CD4-positive, alpha-beta memory T cell (primary cell): ENCODE measurements around the gene CHCHD3. TPM values are rescaled to one million over a fixed set of nuclear protein-coding genes. Genes with fewer than 3 reads are reported as not detected.
A peak's percentile ranks its signal among the peaks of the same experiment; 100 is the strongest.

Source experiments
- CTCF ChIA-PET: fragments of 350-600 bp; sonication (Branson Sonifier 250); formaldehyde crosslinking; loops from one replicate; lab custom pipeline; 2021; ENCODE audit warnings: inconsistent platforms; ENCODE audit not compliant: partially characterized antibody; lab: Charles Lee
- POLR2A ChIA-PET: fragments of 350-600 bp; sonication (Branson Sonifier 250); formaldehyde crosslinking; loops from one replicate; lab custom pipeline; 2021; ENCODE audit not compliant: partially characterized antibody; lab: Charles Lee
- DNase-seq, 5 donors: peaks; one replicate each; pipeline versions ENCODE4 v3.0.0 to v3.0.0-alpha.2; 2020 to 2022; ENCODE audit warnings: mixed read lengths in 1 of 5
- H3K27ac ChIP-seq: one replicate; pipeline ENCODE4 v1.7.0; 2013; ENCODE audit warnings: low read depth, low read length
- H3K27me3 ChIP-seq: 2 replicates; pipeline ENCODE4 v1.7.0; 2013; ENCODE audit warnings: mild to moderate bottlenecking, low read length, moderate library complexity; ENCODE audit not compliant: insufficient read depth
- H3K36me3 ChIP-seq: 2 replicates; pipeline ENCODE4 v1.7.0; 2013; ENCODE audit warnings: mild to moderate bottlenecking, low read length, moderate library complexity; ENCODE audit not compliant: insufficient read depth
- H3K4me1 ChIP-seq: 2 replicates; pipeline ENCODE4 v1.7.0; 2013; ENCODE audit warnings: mild to moderate bottlenecking, low read length, moderate library complexity; ENCODE audit not compliant: insufficient read depth
- H3K4me3 ChIP-seq, 2 donors: one replicate each; pipeline ENCODE4 v1.7.0; 2013; ENCODE audit warnings: low read length in 2 of 2, mild to moderate bottlenecking in 1 of 2
- H3K9me3 ChIP-seq, 2 donors: one replicate each; pipeline ENCODE4 v1.7.0; 2013; ENCODE audit warnings: low read length in 2 of 2, control low read depth in 1 of 2; ENCODE audit not compliant: control insufficient read depth in 1 of 2
- H3K27ac Mint-ChIP-seq, 7 donors: one replicate each; pipeline ENCODE4 v1.8.0; 2020 to 2021; ENCODE audit warnings: mixed read lengths in 7 of 7, mild to moderate bottlenecking in 6 of 7, inconsistent platforms in 3 of 7, moderate library complexity in 3 of 7
- H3K27me3 Mint-ChIP-seq, 2 donors: one replicate each; pipeline ENCODE4 v1.8.0; 2020 to 2021; ENCODE audit warnings: mixed read lengths in 2 of 2
- H3K36me3 Mint-ChIP-seq, 2 donors: one replicate each; pipeline ENCODE4 v1.8.0; 2020 to 2021; ENCODE audit warnings: mixed read lengths in 2 of 2, inconsistent platforms in 1 of 2, mild to moderate bottlenecking in 1 of 2
- H3K4me1 Mint-ChIP-seq, 4 donors: one replicate each; pipeline ENCODE4 v1.8.0; 2020 to 2021; ENCODE audit warnings: mixed read lengths in 4 of 4, mild to moderate bottlenecking in 1 of 4
- H3K4me3 Mint-ChIP-seq, 8 donors: one replicate each; pipeline ENCODE4 v1.8.0; 2020 to 2021; ENCODE audit warnings: mixed read lengths in 8 of 8, mild to moderate bottlenecking in 7 of 8, moderate library complexity in 6 of 8, inconsistent platforms in 3 of 8
- H3K9me3 Mint-ChIP-seq, 8 donors: one replicate each; pipeline ENCODE4 v1.8.0; 2020 to 2021; ENCODE audit warnings: mixed read lengths in 8 of 8, mild to moderate bottlenecking in 5 of 8, inconsistent platforms in 3 of 8, moderate library complexity in 1 of 8
- intact Hi-C: fragments of 100-400 bp; cut with micrococcal nuclease; formaldehyde crosslinking; loops from one replicate; pipeline ENCODE4 v1.15.1; 2023
- polyA plus RNA-seq, 2 donors: library from polyadenylated mRNA; unstranded; fragments of 300-500 nt; fragmentation: Illumina TruSeq; gene quantifications; one replicate each; pipeline ENCODE4 v1.2.3, GENCODE V29; 2021
- total RNA-seq, 2 experiments: library from RNA; stranded (reverse); gene quantifications; one replicate each; pipeline ENCODE4 v1.2.3, GENCODE V29; 2021

CHCHD3 gene
- total and polyA plus RNA-seq, 4 experiments from 2014 or later: 25.2 to 77.3 (median 35.6) TPM

DNA sequence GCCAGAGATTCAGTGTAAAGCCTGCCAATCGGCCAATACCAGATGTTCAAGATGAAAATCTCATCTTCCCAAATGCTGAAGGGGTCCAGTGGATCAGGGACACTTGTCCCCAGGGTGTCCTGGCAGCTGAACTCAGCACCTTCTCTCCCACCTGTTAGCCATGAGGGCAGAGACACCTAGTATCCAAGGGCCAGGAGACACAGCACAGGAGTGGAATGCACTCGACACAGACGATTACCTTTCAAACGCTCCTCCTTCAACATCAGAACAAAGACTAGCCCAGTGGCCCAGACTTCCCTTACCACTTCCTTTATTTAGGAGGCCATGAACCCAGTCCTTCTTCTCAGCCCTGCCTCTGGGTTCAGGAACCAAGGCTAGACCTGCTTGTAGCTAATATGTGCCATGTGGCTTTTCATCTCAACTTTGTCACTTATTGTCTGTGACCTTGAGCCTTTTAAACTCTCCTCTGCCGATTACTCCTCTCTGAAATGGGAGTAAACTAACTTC, 325.4 kb downstream of the CHCHD3 start:
- Histone ChIP-seq H3K27ac (no peak overlapping the region), H3K9me3 (no peaks in the 10 kb centered on the region), H3K36me3 (no peaks in the 10 kb centered on the region), H3K4me1 (peaks cover 9% of the 10 kb centered on the region), H3K4me3 (no peak overlapping the region), H3K27me3 (no peaks in the 10 kb centered on the region)
- peaks cover 0 to 11% (median 5%) of the 10 kb centered on the region in 4 donors for H3K4me1 Mint-ChIP-seq
- intact Hi-C loops: no loop called here
- peaks cover 0 to 5% (median 0%) of the 10 kb centered on the region in 8 donors for H3K9me3 Mint-ChIP-seq
- ChIA-PET POLR2A (no interaction called here), CTCF (no interaction called here)
- no peaks in the 10 kb centered on the region for H3K36me3 Mint-ChIP-seq
- H3K27ac Mint-ChIP-seq: no peak overlapping the region
- H3K4me3 Mint-ChIP-seq: peak overlapping the region in 1 of 8 donors; percentile 46
- peaks cover 1 to 10% of the 10 kb centered on the region in 2 donors for H3K27me3 Mint-ChIP-seq
- DNase-seq: no peak

DNA sequence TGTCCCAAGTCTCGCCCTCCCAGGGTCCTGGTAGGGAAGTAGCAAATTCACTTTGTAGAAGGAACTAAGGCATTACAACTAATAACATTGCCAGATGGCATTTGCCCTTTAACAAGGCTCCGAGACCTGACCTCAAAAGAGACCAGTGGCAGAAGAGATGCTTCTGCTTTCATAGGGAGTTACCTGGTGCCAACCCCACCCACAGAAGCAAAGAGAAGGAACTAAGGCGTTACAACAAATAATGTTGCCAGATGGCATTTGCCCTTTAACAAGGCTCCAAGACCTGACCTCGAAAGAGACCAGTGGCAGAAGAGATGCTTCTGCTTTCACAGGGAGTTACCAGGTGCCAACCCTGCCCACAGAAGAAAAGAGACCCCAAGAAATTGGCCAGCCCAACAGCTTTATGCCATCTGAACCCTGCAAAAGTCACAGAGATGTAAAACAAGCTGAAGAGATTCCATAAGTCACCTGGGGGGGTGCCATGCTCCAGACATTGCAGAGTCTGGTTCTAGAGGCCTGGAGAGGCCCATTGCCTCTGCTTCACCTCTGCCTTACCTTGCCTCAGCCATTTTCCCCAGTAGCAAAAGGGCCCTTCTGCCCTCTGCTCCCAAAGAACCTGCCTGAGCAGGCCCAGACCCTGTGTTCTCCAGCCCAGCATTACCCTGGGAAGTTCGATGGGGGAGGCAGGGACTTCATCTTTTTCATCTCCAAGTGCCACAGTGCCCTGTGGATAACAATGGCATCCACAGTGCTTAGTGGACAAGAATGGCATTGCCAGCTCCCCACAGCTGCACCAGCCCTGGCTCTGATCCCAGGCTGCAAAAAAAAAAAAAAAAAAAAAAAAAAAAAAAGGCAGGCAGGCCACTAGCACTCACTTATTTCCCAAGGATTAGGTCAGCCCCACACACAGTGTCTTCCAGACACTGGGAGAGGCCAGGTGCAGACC, 326.1 kb downstream of the CHCHD3 start:
- no peaks in the 10 kb centered on the region for H3K36me3 ChIP-seq
- no peak for DNase-seq
- H3K9me3 ChIP-seq: no peaks in the 10 kb centered on the region
- no peak overlapping the region for H3K4me3 ChIP-seq
- POLR2A ChIA-PET: no interaction called here
- no peaks in the 10 kb centered on the region for H3K27me3 ChIP-seq
- Mint-ChIP-seq H3K36me3 (no peaks in the 10 kb centered on the region), H3K27me3 (peaks cover 1 to 12% of the 10 kb centered on the region in 2 donors), H3K27ac (no peak overlapping the region), H3K4me1 (peaks cover 0 to 11% (median 5%) of the 10 kb centered on the region in 4 donors), H3K9me3 (peaks cover 0 to 5% (median 0%) of the 10 kb centered on the region in 8 donors), H3K4me3 (no peak overlapping the region)
- intact Hi-C loops: no loop called here
- no peak overlapping the region for H3K27ac ChIP-seq
- peaks cover 9% of the 10 kb centered on the region for H3K4me1 ChIP-seq
- CTCF ChIA-PET: interaction anchor here (1.5 kb wide), 1 partner anchor 16 kb away, joined by 3 read pairs; no protein-coding TSS in a partner anchor

DNA sequence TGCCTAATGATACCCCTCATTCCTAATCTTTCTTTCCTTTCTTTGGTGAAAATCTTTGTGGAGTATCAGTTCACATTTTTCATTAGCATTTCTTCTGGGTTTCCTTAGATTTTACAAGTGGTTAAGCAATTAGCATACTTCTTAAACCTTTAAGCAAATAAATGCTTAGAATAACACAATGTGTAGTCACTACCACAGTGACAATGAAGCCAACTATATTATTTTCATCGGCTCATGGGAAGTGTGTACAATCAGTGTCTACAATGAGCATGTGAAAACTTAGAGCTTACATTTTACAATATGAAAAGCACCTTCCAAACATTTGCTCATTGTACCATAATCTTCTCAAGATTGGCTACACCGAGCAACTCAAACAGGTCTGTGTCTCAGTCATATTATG, 329.5 kb downstream of the CHCHD3 start:
- no peaks in the 10 kb centered on the region for H3K9me3 ChIP-seq
- Mint-ChIP-seq H3K36me3 (no peaks in the 10 kb centered on the region), H3K9me3 (peaks cover 0 to 5% (median 0%) of the 10 kb centered on the region in 8 donors), H3K27me3 (peaks cover 6 to 21% of the 10 kb centered on the region in 2 donors), H3K27ac (no peak overlapping the region), H3K4me3 (no peak overlapping the region), H3K4me1 (peaks cover 0 to 11% (median 8%) of the 10 kb centered on the region in 4 donors)
- H3K4me3 ChIP-seq: no peak overlapping the region
- intact Hi-C loops: no loop called here
- no peaks in the 10 kb centered on the region for H3K27me3 ChIP-seq
- ChIA-PET POLR2A (no interaction called here), CTCF (no interaction called here)
- H3K36me3 ChIP-seq: no peaks in the 10 kb centered on the region
- no peak overlapping the region for H3K27ac ChIP-seq
- no peak for DNase-seq
- H3K4me1 ChIP-seq: peaks cover 9% of the 10 kb centered on the region

DNA sequence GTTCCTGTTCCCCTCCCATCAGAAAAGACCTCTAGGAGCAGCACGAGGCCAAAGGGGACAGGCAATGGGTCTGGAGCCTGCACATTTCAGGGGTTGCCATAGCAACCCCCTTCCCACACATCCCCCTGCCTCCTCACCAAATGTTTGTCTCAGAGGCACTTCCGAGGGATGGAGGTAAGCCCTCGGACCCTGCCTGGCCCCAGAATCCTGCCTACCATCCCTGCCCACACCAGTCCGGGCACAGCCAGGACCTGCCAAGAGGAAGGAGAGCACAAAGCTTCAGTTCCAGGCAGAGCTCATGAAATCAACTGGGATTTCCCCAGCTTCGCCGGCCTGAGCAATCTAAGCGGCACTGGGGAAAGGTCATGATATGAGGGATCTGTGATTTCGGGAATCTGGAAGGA, 330.6 kb downstream of the CHCHD3 start:
- no peaks in the 10 kb centered on the region for H3K36me3 Mint-ChIP-seq
- DNase-seq: no peak
- Histone ChIP-seq H3K27me3 (no peaks in the 10 kb centered on the region), H3K27ac (no peak overlapping the region), H3K36me3 (no peaks in the 10 kb centered on the region), H3K4me3 (no peak overlapping the region), H3K9me3 (no peaks in the 10 kb centered on the region), H3K4me1 (peaks cover 3% of the 10 kb centered on the region)
- no peak overlapping the region for H3K27ac Mint-ChIP-seq
- H3K4me1 Mint-ChIP-seq: peaks cover 0 to 5% (median 2%) of the 10 kb centered on the region in 4 donors
- ChIA-PET CTCF (no interaction called here), POLR2A (no interaction called here)
- H3K27me3 Mint-ChIP-seq: peaks cover 6 to 21% of the 10 kb centered on the region in 2 donors
- peaks cover 0 to 2% (median 0%) of the 10 kb centered on the region in 8 donors for H3K9me3 Mint-ChIP-seq
- intact Hi-C loops: no loop called here
- H3K4me3 Mint-ChIP-seq: no peak overlapping the region

DNA sequence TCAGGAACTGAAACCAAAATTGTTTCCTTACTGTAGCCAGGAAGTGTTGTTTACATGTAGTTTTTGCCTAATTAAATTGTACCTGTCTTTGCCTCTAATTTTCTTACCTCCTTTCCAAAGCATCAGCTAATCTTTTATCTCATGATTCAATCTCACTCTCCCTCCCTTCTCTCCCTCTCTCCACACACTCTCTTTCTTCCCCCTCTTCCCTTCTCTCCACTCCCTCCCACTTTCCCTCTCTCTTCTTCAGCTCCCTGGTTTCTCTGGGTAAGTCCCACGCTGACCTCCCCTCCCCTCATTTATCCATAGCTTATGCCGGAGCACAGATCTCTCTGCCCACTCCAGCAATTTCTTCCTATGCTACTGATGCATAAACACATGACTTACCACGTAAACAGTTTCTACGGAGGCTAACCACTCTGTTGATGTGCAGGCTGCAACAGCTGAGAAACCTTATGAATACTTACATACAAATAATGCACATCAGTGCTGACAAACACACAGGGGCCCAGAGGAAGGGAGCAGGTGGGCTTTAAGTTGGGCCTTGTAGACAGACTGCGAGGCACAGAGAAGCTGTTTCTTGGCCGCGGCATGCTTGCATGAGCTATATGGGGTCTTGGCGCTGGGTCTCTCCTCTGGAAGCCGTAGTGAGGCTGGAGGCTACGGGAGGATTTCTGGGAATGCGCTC, 331.2 kb downstream of the CHCHD3 start:
- intact Hi-C loops: no loop called here
- Histone ChIP-seq H3K4me1 (no peaks in the 10 kb centered on the region), H3K27me3 (no peaks in the 10 kb centered on the region), H3K9me3 (no peaks in the 10 kb centered on the region), H3K36me3 (no peaks in the 10 kb centered on the region), H3K27ac (no peak overlapping the region), H3K4me3 (no peak overlapping the region)
- peaks cover 0 to 5% (median 2%) of the 10 kb centered on the region in 4 donors for H3K4me1 Mint-ChIP-seq
- no peaks in the 10 kb centered on the region for H3K36me3 Mint-ChIP-seq
- H3K27me3 Mint-ChIP-seq: peaks cover 6 to 21% of the 10 kb centered on the region in 2 donors
- POLR2A ChIA-PET: no interaction called here
- CTCF ChIA-PET: no interaction called here
- H3K9me3 Mint-ChIP-seq: peaks cover 0 to 4% (median 0%) of the 10 kb centered on the region in 8 donors
- no peak overlapping the region for H3K4me3 Mint-ChIP-seq
- H3K27ac Mint-ChIP-seq: no peak overlapping the region
- DNase-seq: no peak

DNA sequence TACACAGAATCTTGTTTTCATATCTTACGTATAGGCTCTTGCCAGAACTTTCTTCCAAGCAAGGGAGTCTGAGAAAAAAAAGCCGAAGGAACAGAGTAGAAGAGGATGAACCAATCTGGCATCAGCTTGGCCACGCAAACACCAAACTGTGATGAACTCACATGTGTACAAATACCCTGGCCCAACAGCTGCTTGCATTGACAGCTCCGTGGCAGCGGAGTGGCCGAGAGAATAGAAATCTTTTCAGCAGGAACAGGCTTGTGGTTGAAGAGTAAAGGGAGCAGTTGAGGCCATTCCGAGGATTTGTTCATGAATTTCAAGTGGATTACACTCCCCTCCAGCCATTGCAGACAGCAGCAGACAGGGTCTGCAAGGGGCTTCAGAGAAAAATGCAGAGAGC, 331.8 kb downstream of the CHCHD3 start:
- POLR2A ChIA-PET: no interaction called here
- intact Hi-C loops: no loop called here

DNA sequence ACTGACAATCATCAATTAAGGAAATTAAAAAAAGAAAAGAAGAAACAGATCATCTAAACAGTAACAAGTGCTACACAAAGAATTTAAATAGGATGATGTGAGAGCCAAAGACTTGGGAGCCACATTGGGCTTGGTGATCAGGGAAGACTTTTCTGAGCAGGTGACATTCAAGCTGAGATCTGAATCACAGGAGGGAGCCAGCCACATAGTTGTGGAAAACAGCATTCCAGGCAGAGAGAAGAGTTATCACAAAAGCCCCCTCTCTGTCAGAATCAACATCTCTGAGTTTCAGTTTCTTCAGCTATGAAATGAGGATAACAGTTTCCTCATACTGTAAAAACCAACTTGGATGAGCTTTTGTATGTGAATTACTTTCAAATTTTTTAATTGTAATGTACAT, 336.4 kb downstream of the CHCHD3 start:
- H3K36me3 ChIP-seq: no peaks in the 10 kb centered on the region

More for the DNA sequence above, 331.8 kb downstream of the CHCHD3 start:
- H3K4me3 ChIP-seq: no peak overlapping the region
- CTCF ChIA-PET: no interaction called here
- Mint-ChIP-seq H3K27ac (no peak overlapping the region), H3K36me3 (no peaks in the 10 kb centered on the region), H3K9me3 (peaks cover 0 to 4% (median under 1%) of the 10 kb centered on the region in 8 donors), H3K4me3 (no peak overlapping the region), H3K27me3 (peaks cover 6 to 21% of the 10 kb centered on the region in 2 donors), H3K4me1 (peaks cover 0 to 5% (median 0%) of the 10 kb centered on the region in 4 donors)
- H3K27me3 ChIP-seq: no peaks in the 10 kb centered on the region
- no peaks in the 10 kb centered on the region for H3K4me1 ChIP-seq
- no peak for DNase-seq
- no peaks in the 10 kb centered on the region for H3K36me3 ChIP-seq
- H3K9me3 ChIP-seq: no peaks in the 10 kb centered on the region
- H3K27ac ChIP-seq: no peak overlapping the region

More for the DNA sequence above, 336.4 kb downstream of the CHCHD3 start:
- H3K27me3 ChIP-seq: no peaks in the 10 kb centered on the region
- no peaks in the 10 kb centered on the region for H3K4me1 ChIP-seq
- ChIA-PET CTCF (no interaction called here), POLR2A (no interaction called here)
- Mint-ChIP-seq H3K9me3 (peaks cover 2 to 22% (median 14%) of the 10 kb centered on the region in 8 donors), H3K4me1 (peaks cover 0 to 4% (median 0%) of the 10 kb centered on the region in 4 donors), H3K27me3 (peaks cover 7 to 9% of the 10 kb centered on the region in 2 donors), H3K27ac (no peak overlapping the region), H3K36me3 (no peaks in the 10 kb centered on the region), H3K4me3 (no peak overlapping the region)
- H3K4me3 ChIP-seq: no peak overlapping the region
- intact Hi-C loops: no loop called here
- DNase-seq: no peak
- H3K27ac ChIP-seq: no peak overlapping the region
- H3K9me3 ChIP-seq: no peaks in the 10 kb centered on the region
